GM23248 (cell line): ENCODE measurements around the gene PAOX. TPM values are rescaled to one million over a fixed set of nuclear protein-coding genes. Genes with fewer than 3 reads are reported as not detected.

Source experiments
- DNase-seq: peaks from one replicate; pipeline ENCODE4 v3.0.0-alpha.2; 2015
- H2AFZ ChIP-seq: fragments of 200-600 bp; sonication (generic); 2 replicates; pipeline ENCODE4 v1.6.1; 2016; ENCODE audit warnings: antibody characterized with exemption
- H3F3A ChIP-seq: fragments of 200-600 bp; sonication (generic); 2 replicates; pipeline ENCODE4 v1.6.1; 2016; ENCODE audit warnings: mild to moderate bottlenecking, antibody characterized with exemption, mixed run types; ENCODE audit not compliant: insufficient read depth
- H3K27ac ChIP-seq: fragments of 200-600 bp; sonication (generic); 2 replicates; pipeline ENCODE4 v1.5.1; 2016; ENCODE audit warnings: mild to moderate bottlenecking
- H3K27me3 ChIP-seq: fragments of 200-600 bp; sonication (generic); replicated peaks from 2 replicates; pipeline ENCODE4 v1.6.1; 2016; ENCODE audit warnings: mild to moderate bottlenecking; ENCODE audit not compliant: insufficient read depth
- H3K36me3 ChIP-seq: fragments of 200-600 bp; sonication (generic); 2 replicates; pipeline ENCODE4 v1.6.1; 2016; ENCODE audit warnings: low read depth, mild to moderate bottlenecking
- H3K4me1 ChIP-seq: fragments of 200-600 bp; sonication (generic); 2 replicates; pipeline ENCODE4 v1.6.1; 2016; ENCODE audit warnings: mild to moderate bottlenecking; ENCODE audit not compliant: insufficient read depth
- H3K4me2 ChIP-seq: fragments of 200-600 bp; sonication (generic); one replicate; pipeline ENCODE4 v1.6.1; 2016; ENCODE audit warnings: mild to moderate bottlenecking; ENCODE audit not compliant: unreplicated experiment
- H3K4me3 ChIP-seq: fragments of 200-600 bp; sonication (generic); 2 replicates; pipeline ENCODE4 v1.5.1; 2016; ENCODE audit warnings: mild to moderate bottlenecking
- H3K79me2 ChIP-seq: fragments of 200-600 bp; sonication (generic); 2 replicates; pipeline ENCODE4 v1.6.1; 2016; ENCODE audit warnings: mild to moderate bottlenecking; ENCODE audit not compliant: insufficient read depth
- H3K9ac ChIP-seq: fragments of 200-600 bp; sonication (generic); 2 replicates; pipeline ENCODE4 v1.6.1; 2016; ENCODE audit warnings: mild to moderate bottlenecking
- H3K9me2 ChIP-seq: fragments of 200-600 bp; sonication (generic); 2 replicates; pipeline ENCODE4 v1.6.1; 2016; ENCODE audit warnings: mixed run types, mild to moderate bottlenecking, moderate library complexity; ENCODE audit not compliant: insufficient read depth
- H3K9me3 ChIP-seq: fragments of 200-600 bp; sonication (generic); one replicate; pipeline ENCODE4 v1.6.1; 2017; ENCODE audit warnings: low read depth
- H4K20me1 ChIP-seq: fragments of 200-600 bp; sonication (generic); 2 replicates; pipeline ENCODE4 v1.6.0; 2016; ENCODE audit not compliant: insufficient read depth
- EZH2 ChIP-seq: fragments of 200-600 bp; sonication (generic); IDR thresholded peaks from 2 replicates; pipeline ENCODE4 v1.6.1; 2018; ENCODE audit warnings: antibody characterized with exemption, mild to moderate bottlenecking; ENCODE audit not compliant: insufficient read depth, poor library complexity, severe bottlenecking
- EZH2phosphoT487 ChIP-seq: fragments of 200-600 bp; sonication (generic); IDR thresholded peaks from 2 replicates; pipeline ENCODE4 v1.6.1; 2018; ENCODE audit warnings: antibody characterized with exemption, moderate library complexity, mild to moderate bottlenecking, low read depth; ENCODE audit not compliant: insufficient read depth
- WGBS, 2 experiments: methylation state at CpG; one replicate each; pipeline ENCODE4 v1.1.6; 2015 to 2017; ENCODE audit warnings: low lambda C conversion rate in 2 of 2, low coverage in 1 of 2; ENCODE audit errors: missing lambda C conversion rate in 2 of 2; 5-methylcytosine and 5-hydroxymethylcytosine counted together
- in situ Hi-C: fragments of 300-500 bp; cut with MboI; formaldehyde crosslinking; loops from 2 replicates; pipeline ENCODE4 v1.15.0; 2020
- polyA plus RNA-seq: library from polyadenylated mRNA; unstranded; fragments of >200 nt; fragmentation: Nextera tagmentation; extraction: Ambion mirVana; gene quantifications from 2 replicates; pipeline ENCODE4 v1.2.1, GENCODE V29; 2016
- total RNA-seq: library from RNA; depleted of rRNA; stranded (reverse); fragments of >200 nt; shearing (Covaris generic); gene quantifications from 2 replicates; pipeline ENCODE4 v1.2.3, GENCODE V29; 2014

Gene PAOX
- total and polyA plus RNA-seq, 2 experiments from 2014 or later: 4.1 to 4.5 TPM

GRCh38 chr10:133347710-133348517, 31.1 kb upstream of the PAOX start:
- no peaks in the 10 kb centered on the region for H3F3A ChIP-seq
- H3K9me2 ChIP-seq: no peaks in the 10 kb centered on the region
- H3K36me3 ChIP-seq: no peaks in the 10 kb centered on the region
- WGBS, 2 experiments: 35 to 46% methylated on average over 12 to 16 of the region's 16 CpGs
- peaks cover 22% of the 10 kb centered on the region for H3K27me3 ChIP-seq
- in situ Hi-C loops: no loop called here
- TF ChIP-seq EZH2: no peak
- no peak for TF ChIP-seq EZH2phosphoT487
- DNase-seq: no peak
- no peak overlapping the region for H3K27ac ChIP-seq
- no peaks in the 10 kb centered on the region for H4K20me1 ChIP-seq
- H3K79me2 ChIP-seq: no peaks in the 10 kb centered on the region
- H2AFZ ChIP-seq: no peak overlapping the region
- no peak overlapping the region for H3K4me3 ChIP-seq
- H3K9me3 ChIP-seq: no peaks in the 10 kb centered on the region
- H3K9ac ChIP-seq: no peak overlapping the region
- no peak overlapping the region for H3K4me2 ChIP-seq
- no peaks in the 10 kb centered on the region for H3K4me1 ChIP-seq

- H3K4me2 ChIP-seq: no peak overlapping the region
- H2AFZ ChIP-seq: no peak overlapping the region
- DNase-seq: no peak
- peaks cover 14% of the 10 kb centered on the region for H3K27me3 ChIP-seq
- no peak overlapping the region for H3K9ac ChIP-seq
- H3K36me3 ChIP-seq: no peaks in the 10 kb centered on the region
- in situ Hi-C loops: no loop called here
- WGBS, 2 experiments: 57 to 61% methylated on average over 8 of the region's 8 CpGs
- H3K79me2 ChIP-seq: no peaks in the 10 kb centered on the region
- no peaks in the 10 kb centered on the region for H3K4me1 ChIP-seq
- H3F3A ChIP-seq: no peaks in the 10 kb centered on the region
- no peak overlapping the region for H3K4me3 ChIP-seq
- TF ChIP-seq EZH2: no peak
- TF ChIP-seq EZH2phosphoT487: no peak
- H3K9me3 ChIP-seq: no peaks in the 10 kb centered on the region
- H3K27ac ChIP-seq: no peak overlapping the region
- no peaks in the 10 kb centered on the region for H4K20me1 ChIP-seq
- H3K9me2 ChIP-seq: no peaks in the 10 kb centered on the region
Measured at GRCh38 chr10:133349160-133349568, 29.9 kb upstream of the PAOX start.

GRCh38 chr10:133349577-133350011, 29.5 kb upstream of the PAOX start:
- H3K4me3 ChIP-seq: no peak overlapping the region
- H4K20me1 ChIP-seq: no peaks in the 10 kb centered on the region
- H3K79me2 ChIP-seq: no peaks in the 10 kb centered on the region
- WGBS, 2 experiments: 13 to 25% methylated on average over 7 to 9 of the region's 9 CpGs
- H2AFZ ChIP-seq: no peak overlapping the region
- H3F3A ChIP-seq: no peaks in the 10 kb centered on the region
- H3K9ac ChIP-seq: no peak overlapping the region
- TF ChIP-seq EZH2phosphoT487: no peak
- TF ChIP-seq EZH2: no peak
- H3K27me3 ChIP-seq: peaks cover 14% of the 10 kb centered on the region
- no peaks in the 10 kb centered on the region for H3K9me3 ChIP-seq
- H3K4me2 ChIP-seq: no peak overlapping the region
- in situ Hi-C loops: no loop called here
- H3K27ac ChIP-seq: no peak overlapping the region
- no peaks in the 10 kb centered on the region for H3K4me1 ChIP-seq
- H3K9me2 ChIP-seq: no peaks in the 10 kb centered on the region
- H3K36me3 ChIP-seq: no peaks in the 10 kb centered on the region
- DNase-seq: no peak

- H3K4me1 ChIP-seq: no peaks in the 10 kb centered on the region
- H3K9ac ChIP-seq: no peak overlapping the region
- H3K27ac ChIP-seq: no peak overlapping the region
- H3K36me3 ChIP-seq: no peaks in the 10 kb centered on the region
- H3K9me2 ChIP-seq: no peaks in the 10 kb centered on the region
- no peak overlapping the region for H2AFZ ChIP-seq
- H4K20me1 ChIP-seq: no peaks in the 10 kb centered on the region
- no peaks in the 10 kb centered on the region for H3F3A ChIP-seq
- H3K9me3 ChIP-seq: no peaks in the 10 kb centered on the region
- 62 to 69% methylated on average over 11 to 12 of the region's 12 CpGs for WGBS, 2 experiments
- in situ Hi-C loops: no loop called here
- no peak for DNase-seq
- H3K4me3 ChIP-seq: no peak overlapping the region
- H3K79me2 ChIP-seq: no peaks in the 10 kb centered on the region
- TF ChIP-seq EZH2phosphoT487 (no peak), EZH2 (no peak)
- H3K27me3 ChIP-seq: 0 out of 2 replicates have a peak, but pooled peaks cover 6% of the 10 kb centered on the region
- no peak overlapping the region for H3K4me2 ChIP-seq
Measured at GRCh38 chr10:133350283-133350949, 28.6 kb upstream of the PAOX start.
